Heart left ventricle (tissue), 16 donors: Measurements from ENCODE around the gene EPC2. TPM values are rescaled to one million over a fixed set of nuclear protein-coding genes. Genes with fewer than 3 reads are reported as not detected.
A peak's percentile ranks its signal among the peaks of the same experiment; 100 is the strongest.

Experiments
- ATAC-seq, 4 donors: fragments of 200-7000 bp; cut with Tn5 transposase; one replicate each; pipeline ENCODE4 v1.9.1; 2020 to 2022; ENCODE audit warnings: moderate library complexity in 4 of 4, mild to moderate bottlenecking in 3 of 4, moderate number of reproducible peaks in 1 of 4
- DNase-seq, 5 donors: peaks; one replicate each; pipeline ENCODE4 v3.0.0-alpha.2; 2020
- H3K27ac ChIP-seq, 12 donors: fragments of 200-600 bp; sonication (generic) in 4 of 12; one replicate each; pipeline versions ENCODE4 v1.5.0 to v1.8.0; 2016 to 2022; ENCODE audit warnings: mild to moderate bottlenecking in 2 of 12
- H3K27me3 ChIP-seq, 9 donors: fragments of 200-600 bp; sonication (generic) in 2 of 9; one replicate each; pipeline versions ENCODE4 v1.5.1 to v1.8.0; 2016 to 2022; ENCODE audit warnings: mild to moderate bottlenecking in 3 of 9
- H3K36me3 ChIP-seq, 9 donors: fragments of 200-600 bp; sonication (generic) in 2 of 9; one replicate each; pipeline versions ENCODE4 v1.5.0 to v1.8.0; 2018 to 2022; ENCODE audit warnings: mild to moderate bottlenecking in 2 of 9
- H3K4me1 ChIP-seq, 12 donors: fragments of 200-600 bp; sonication (generic) in 4 of 12; one replicate each; pipeline versions ENCODE4 v1.5.0 to v1.8.0; 2016 to 2022; ENCODE audit warnings: mild to moderate bottlenecking in 3 of 12
- H3K4me3 ChIP-seq, 12 donors: fragments of 200-600 bp; sonication (generic) in 4 of 12; one replicate each; pipeline versions ENCODE4 v1.5.0 to v1.8.0; 2017 to 2022; ENCODE audit warnings: mild to moderate bottlenecking in 9 of 12, moderate library complexity in 4 of 12
- H3K9me3 ChIP-seq, 12 donors: fragments of 200-600 bp; sonication (generic) in 4 of 12; one replicate each; pipeline versions ENCODE4 v1.5.0 to v1.8.0; 2016 to 2022; ENCODE audit warnings: mild to moderate bottlenecking in 1 of 12
- POLR2A ChIP-seq, 2 donors: fragments of 450-650 bp; IDR thresholded peaks; one replicate each; pipeline ENCODE4 v1.6.1; 2017; ENCODE audit warnings: antibody characterized with exemption in 2 of 2, mild to moderate bottlenecking in 2 of 2, moderate library complexity in 2 of 2
- WGBS, 4 donors: extraction: QIAGEN DNeasy Blood & Tissue Kit in 2 of 4; methylation state at CpG; one replicate each; pipeline versions ENCODE4 v1.1.5 to v1.1.7; 2013 to 2018; 5-methylcytosine and 5-hydroxymethylcytosine counted together
- intact Hi-C, 10 donors: fragments of 100-400 bp; cut with DNase I; formaldehyde crosslinking; loops; one replicate each; pipeline versions ENCODE4 v1.11.1 to v1.14.2; 2022
- polyA plus RNA-seq, 2 donors: library from polyadenylated mRNA; stranded (reverse); fragments of 200-250 nt; gene quantifications; one replicate each; pipeline ENCODE4 v1.2.3, GENCODE V29; 2013
- total RNA-seq, 9 donors: library from RNA; depleted of rRNA in 2 of 9; stranded (reverse); fragments of >200 nt in 2 of 9; fragmentation: NEBNext Ultra II Directional in 3 of 9; extraction: Animal tissue kit (Norgen Biotek cat#: 25700) in 3 of 9; gene quantifications; one replicate each; pipeline versions ENCODE4 v1.1.0 to v1.2.4, GENCODE V29; 2016 to 2023
- TF ChIP-seq, protein P1 (sequence below), 12 donors: fragments of 200-600 bp; sonication (generic) in 4 of 12; IDR thresholded peaks; one replicate each; pipeline versions ENCODE4 v1.5.0 to v1.8.0; 2018 to 2022; ENCODE audit warnings: antibody characterized with exemption in 12 of 12, mild to moderate bottlenecking in 5 of 12
- donor health status: ischemic (EF 13 %, LVEDD 7.1; RV severe dilation, severe dysfunction).
- donor health status: healthy with polysubstance abuse.
- donor health status: DM: no; HTN: yes; CAD: no.
- donor health status: DM: no; HTN: no; CAD: no.
- donor health status: ischemic (EF 25% LVEDD 6.9; RV normal size, moderate dysfunction).
- donor health status: ischemic (EF 25% LVEDD 5.7; RV mildly dilated, moderate dysfunction).
- donor health status: healthy.
- donor health status: DM: yes; HTN: yes; CAD: no.
- donor health status: ischemic (EF 35%, LVEDD 5.7; RV mildly dilated, moderate dysfunction).
- donor health status: nonischemic (EF 11% LVEDD 7.7; RV severe dilation, severe dysfunction).
- donor health status: DM: yes; HTN: yes; CAD: no.
- donor health status: PGD.
- donor health status: ischemic (EF 29% LVEDD 5.4; RV normal size, mild dysfunction).
- donor health status: nonischemic (EF 23%, LVEDD 6.1; RV moderate dilation, normal function).

The EPC2 gene
- total and polyA plus RNA-seq, 11 donors: 5.6 to 27.1 (median 19.3) TPM

GRCh38 chr2:148814143-148814859, 169.8 kb downstream of the EPC2 start:
- Histone ChIP-seq H3K27me3 (no peaks in the 10 kb centered on the region), H3K9me3 (no peaks in the 10 kb centered on the region), H3K36me3 (no peaks in the 10 kb centered on the region), H3K27ac (peak overlapping the region in 6 of 12 donors; percentile 5 to 52 (median 22)), H3K4me1 (peaks cover 0 to 39% (median 15%) of the 10 kb centered on the region in 12 donors), H3K4me3 (peak overlapping the region in 3 of 12 donors; percentile 1 to 19 (median 5))
- intact Hi-C loops: loop anchor here in 1 of 10 donors (10.0 kb wide), 1 partner anchor 170 kb away; the partner anchor contains the start of gene EPC2
- no peak for DNase-seq
- TF ChIP-seq POLR2A (IDR thresholded peaks at IDR 0.05): no peak
- TF ChIP-seq, protein P1, sequence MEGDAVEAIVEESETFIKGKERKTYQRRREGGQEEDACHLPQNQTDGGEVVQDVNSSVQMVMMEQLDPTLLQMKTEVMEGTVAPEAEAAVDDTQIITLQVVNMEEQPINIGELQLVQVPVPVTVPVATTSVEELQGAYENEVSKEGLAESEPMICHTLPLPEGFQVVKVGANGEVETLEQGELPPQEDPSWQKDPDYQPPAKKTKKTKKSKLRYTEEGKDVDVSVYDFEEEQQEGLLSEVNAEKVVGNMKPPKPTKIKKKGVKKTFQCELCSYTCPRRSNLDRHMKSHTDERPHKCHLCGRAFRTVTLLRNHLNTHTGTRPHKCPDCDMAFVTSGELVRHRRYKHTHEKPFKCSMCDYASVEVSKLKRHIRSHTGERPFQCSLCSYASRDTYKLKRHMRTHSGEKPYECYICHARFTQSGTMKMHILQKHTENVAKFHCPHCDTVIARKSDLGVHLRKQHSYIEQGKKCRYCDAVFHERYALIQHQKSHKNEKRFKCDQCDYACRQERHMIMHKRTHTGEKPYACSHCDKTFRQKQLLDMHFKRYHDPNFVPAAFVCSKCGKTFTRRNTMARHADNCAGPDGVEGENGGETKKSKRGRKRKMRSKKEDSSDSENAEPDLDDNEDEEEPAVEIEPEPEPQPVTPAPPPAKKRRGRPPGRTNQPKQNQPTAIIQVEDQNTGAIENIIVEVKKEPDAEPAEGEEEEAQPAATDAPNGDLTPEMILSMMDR (IDR thresholded peaks at IDR 0.05): no peak
- ATAC-seq: peak in 1 of 4 donors; percentile 41
- 65 to 74% (median 66%) methylated on average over 6 of the region's 6 CpGs for WGBS, 4 donors

GRCh38 chr2:148814860-148815419, 170.4 kb downstream of the EPC2 start:
- Histone ChIP-seq H3K36me3 (no peaks in the 10 kb centered on the region), H3K27me3 (no peaks in the 10 kb centered on the region), H3K4me3 (peak overlapping the region in 3 of 12 donors; percentile 1 to 19 (median 5)), H3K4me1 (peaks cover 0 to 39% (median 15%) of the 10 kb centered on the region in 12 donors), H3K27ac (peak overlapping the region in 5 of 12 donors; percentile 10 to 52 (median 28)), H3K9me3 (no peaks in the 10 kb centered on the region)
- ATAC-seq (no peak), DNase-seq (no peak)
- intact Hi-C loops: loop anchor here in 1 of 10 donors (10.0 kb wide), 1 partner anchor 170 kb away; the partner anchor contains the start of gene EPC2
- 66 to 76% (median 73%) methylated on average over 7 of the region's 7 CpGs for WGBS, 4 donors
- no peak for TF ChIP-seq POLR2A (IDR thresholded peaks at IDR 0.05)
- TF ChIP-seq, protein P1 (IDR thresholded peaks at IDR 0.05): no peak

DNA sequence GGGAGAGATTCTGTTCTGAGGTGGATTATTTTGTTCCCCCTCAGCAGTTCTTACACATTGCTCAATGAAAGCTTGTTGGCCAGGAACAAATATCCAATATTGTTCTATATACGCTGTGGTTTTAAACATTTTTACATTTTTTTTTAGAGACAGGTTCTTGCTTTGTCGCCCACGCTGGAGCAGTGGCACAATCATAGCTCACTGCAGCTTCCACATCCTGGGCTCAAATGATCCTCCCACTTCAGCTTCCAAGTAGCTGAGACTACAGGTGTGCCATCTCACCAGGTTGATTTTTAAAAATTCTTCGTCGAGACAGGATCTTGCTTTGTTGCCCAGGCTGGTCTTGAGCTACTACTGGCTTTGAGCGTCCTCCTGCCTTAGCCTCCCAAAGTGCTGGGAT, 171.6 kb downstream of the EPC2 start:
- no peak overlapping the region for H3K27ac ChIP-seq
- DNase-seq: no peak
- intact Hi-C loops: loop anchor here in 1 of 10 donors (10.0 kb wide), 1 partner anchor 171 kb away; the partner anchor contains the start of gene EPC2
- H3K4me3 ChIP-seq: no peak overlapping the region
- WGBS, 4 donors: 95 to 98% (median 97%) methylated on average over 6 of the region's 6 CpGs
- TF ChIP-seq, protein P1 (IDR thresholded peaks at IDR 0.05): no peak
- TF ChIP-seq POLR2A (IDR thresholded peaks at IDR 0.05): no peak
- no peak for ATAC-seq
- H3K36me3 ChIP-seq: no peaks in the 10 kb centered on the region
- no peaks in the 10 kb centered on the region for H3K27me3 ChIP-seq
- H3K4me1 ChIP-seq: peaks cover 0 to 39% (median 15%) of the 10 kb centered on the region in 12 donors
- H3K9me3 ChIP-seq: no peaks in the 10 kb centered on the region

DNA sequence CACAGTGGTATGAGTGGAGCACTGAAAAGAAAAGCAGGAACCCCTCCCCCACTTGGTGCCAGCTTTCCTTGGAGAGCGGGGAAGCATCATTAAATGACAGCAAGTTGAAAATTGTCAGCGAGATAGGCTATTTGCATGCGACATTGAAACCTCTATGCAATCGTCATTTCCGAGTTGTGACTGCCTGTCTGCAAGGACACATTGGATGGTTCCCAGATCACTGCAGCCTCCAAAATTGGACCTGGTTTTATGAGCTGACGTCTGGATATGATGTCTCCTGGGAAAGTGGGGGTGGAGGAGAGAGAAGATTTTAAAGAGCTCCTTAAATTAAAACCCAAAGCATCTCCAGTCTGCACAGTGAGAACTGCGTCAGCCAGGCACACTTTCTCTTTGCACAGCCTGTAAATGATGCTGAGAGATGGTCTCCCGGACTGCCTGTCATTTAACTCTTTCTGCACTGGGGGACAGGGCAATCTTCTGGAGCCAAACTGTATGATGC, 172.7 kb downstream of the EPC2 start:
- Histone ChIP-seq H3K36me3 (no peaks in the 10 kb centered on the region), H3K4me3 (peak overlapping the region in 9 of 12 donors; percentile 2 to 43 (median 25)), H3K27me3 (no peaks in the 10 kb centered on the region), H3K9me3 (no peaks in the 10 kb centered on the region), H3K27ac (peak overlapping the region in 2 of 12 donors; percentile 2 to 51), H3K4me1 (peaks cover 0 to 35% (median 14%) of the 10 kb centered on the region in 12 donors)
- peak in 3 of 5 donors; percentile 26 to 34 (median 30) for DNase-seq
- TF ChIP-seq, protein P1 (IDR thresholded peaks at IDR 0.05): no peak
- no peak for TF ChIP-seq POLR2A (IDR thresholded peaks at IDR 0.05)
- intact Hi-C loops: loop anchor here in 1 of 10 donors (10.0 kb wide), 1 partner anchor 172 kb away; the partner anchor contains the start of gene EPC2
- peak; percentile 26 to 79 (median 74) for ATAC-seq
- WGBS, 4 donors: 4 to 7% (median 5%) methylated on average over 8 of the region's 8 CpGs
